Tibial nerve (tissue), 4 donors: ENCODE measurements around the gene USP34. TPM values are rescaled to one million over a fixed set of nuclear protein-coding genes. Genes with fewer than 3 reads are reported as not detected.

Experiments
- DNase-seq, 2 donors: peaks; one replicate each; pipeline ENCODE4 v3.0.0-alpha.2; 2019; ENCODE audit warnings: low spot score in 2 of 2
- H3K27ac ChIP-seq, 4 donors: fragments of 200-600 bp; sonication (generic) in 3 of 4; one replicate each; pipeline ENCODE4 v1.5.1; 2017 to 2019; ENCODE audit warnings: mild to moderate bottlenecking in 1 of 4
- H3K27me3 ChIP-seq, 2 donors: fragments of 200-600 bp; sonication (generic) in 1 of 2; one replicate each; pipeline versions ENCODE4 v1.5.1 to v1.6.0; 2017 to 2019
- H3K36me3 ChIP-seq, 3 donors: fragments of 200-600 bp; sonication (generic); one replicate each; pipeline ENCODE4 v1.5.1; 2018 to 2019
- H3K4me1 ChIP-seq, 4 donors: fragments of 200-600 bp; sonication (generic) in 3 of 4; one replicate each; pipeline ENCODE4 v1.5.1; 2017 to 2019
- H3K4me3 ChIP-seq, 4 donors: fragments of 200-600 bp; sonication (generic) in 3 of 4; one replicate each; pipeline ENCODE4 v1.5.1; 2017 to 2019; ENCODE audit warnings: mild to moderate bottlenecking in 1 of 4, moderate library complexity in 1 of 4
- H3K9me3 ChIP-seq, 4 donors: fragments of 200-600 bp; sonication (generic) in 3 of 4; one replicate each; pipeline ENCODE4 v1.5.1; 2017 to 2019
- CTCF ChIP-seq, 5 experiments: fragments of 200-600 bp in 3 of 5; fragments of 450-650 bp in 2 of 5; sonication (generic) in 3 of 5; IDR thresholded peaks; one replicate each; pipeline ENCODE4 v1.5.1; 2016 to 2019; ENCODE audit warnings: antibody characterized with exemption in 5 of 5, mild to moderate bottlenecking in 3 of 5, moderate library complexity in 2 of 5
- EP300 ChIP-seq, 2 donors: sonication (generic); formaldehyde crosslinking; IDR thresholded peaks; one replicate each; pipeline ENCODE4 v1.6.1; 2017; ENCODE audit warnings: antibody characterized with exemption in 2 of 2, mild to moderate bottlenecking in 1 of 2
- POLR2A ChIP-seq, 2 donors: fragments of 450-650 bp; IDR thresholded peaks; one replicate each; pipeline ENCODE4 v1.6.1; 2017; ENCODE audit warnings: antibody characterized with exemption in 2 of 2, mild to moderate bottlenecking in 2 of 2, moderate library complexity in 2 of 2
- WGBS, 2 donors: methylation state at CpG; one replicate each; pipeline ENCODE4 v1.1.5; 2018; 5-methylcytosine and 5-hydroxymethylcytosine counted together
- total RNA-seq, 4 donors: library from RNA; depleted of rRNA; stranded (reverse); fragments of >200 nt; gene quantifications; one replicate each; pipeline ENCODE4 v1.1.0, GENCODE V29; 2016

USP34 gene
- total RNA-seq, 4 donors from 2014 or later: 114 to 211 (median 148) TPM

GRCh38 chr2:61362873-61363272 lies 108.0 kb downstream of the USP34 start:
- no peak for TF ChIP-seq POLR2A (IDR thresholded peaks at IDR 0.05)
- no peak for TF ChIP-seq EP300 (IDR thresholded peaks at IDR 0.05)
- WGBS, 2 donors: 98 to 100% methylated on average over 1 of the region's 1 CpG
- H3K27ac ChIP-seq: no peak overlapping the region
- no peak for DNase-seq
- H3K27me3 ChIP-seq: no peaks in the 10 kb centered on the region
- H3K4me3 ChIP-seq: no peak overlapping the region
- peaks cover 0 to 46% (median 0%) of the 10 kb centered on the region in 3 donors for H3K36me3 ChIP-seq
- peaks cover 0 to 4% (median 0%) of the 10 kb centered on the region in 4 donors for H3K9me3 ChIP-seq
- peaks cover 0 to 6% (median 0%) of the 10 kb centered on the region in 4 donors for H3K4me1 ChIP-seq

DNA sequence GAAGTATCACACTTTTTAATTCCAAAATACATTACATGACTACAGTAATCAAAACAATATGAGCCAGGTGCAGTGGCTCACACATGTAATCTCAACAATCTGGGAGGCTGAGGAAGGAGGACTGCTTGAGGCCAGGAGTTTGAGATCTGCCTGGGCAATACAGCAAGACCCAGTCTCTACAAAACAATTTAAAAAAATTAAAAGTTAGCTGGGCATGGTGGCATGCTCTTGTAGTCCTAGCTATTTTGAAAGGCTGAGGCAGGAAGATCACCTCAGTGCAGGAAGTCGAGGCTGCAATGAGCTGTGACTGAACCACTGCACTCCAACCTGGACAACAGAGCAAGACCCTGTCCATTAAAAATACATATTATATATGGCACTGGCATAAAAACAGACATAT lies 109.8 kb downstream of the USP34 start:
- Histone ChIP-seq H3K27ac (no peak overlapping the region), H3K4me1 (peaks cover 0 to 20% (median 0%) of the 10 kb centered on the region in 4 donors), H3K9me3 (peaks cover 0 to 4% (median 0%) of the 10 kb centered on the region in 4 donors), H3K4me3 (no peak overlapping the region), H3K27me3 (no peaks in the 10 kb centered on the region), H3K36me3 (peaks cover 0 to 34% (median 0%) of the 10 kb centered on the region in 3 donors)
- DNase-seq: no peak
- TF ChIP-seq POLR2A (IDR thresholded peaks at IDR 0.05) (no peak), CTCF (IDR thresholded peaks at IDR 0.05) (no peak), EP300 (IDR thresholded peaks at IDR 0.05) (no peak)
- 96 to 100% methylated on average over 1 of the region's 1 CpG for WGBS, 2 donors

DNA sequence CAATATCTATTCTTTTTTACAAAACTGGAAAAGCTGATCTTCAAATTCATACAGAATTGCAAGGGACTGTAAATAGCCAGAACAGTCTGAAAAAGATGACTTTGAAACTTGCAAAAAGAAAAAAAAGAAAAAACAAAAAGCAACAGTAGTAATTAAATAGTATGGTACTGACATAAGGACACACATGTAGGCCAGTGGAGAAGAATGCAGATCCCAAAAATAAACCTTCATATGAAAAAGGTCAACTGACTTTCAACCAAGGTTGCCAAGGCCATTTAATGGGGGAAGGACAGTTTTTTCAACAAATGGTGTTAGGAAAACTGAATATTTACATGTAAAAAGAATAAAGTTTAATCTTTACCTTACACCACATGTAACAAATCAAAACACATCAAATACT lies 111.8 kb downstream of the USP34 start:
- no peaks in the 10 kb centered on the region for H3K27me3 ChIP-seq
- peaks cover 0 to 23% (median 0%) of the 10 kb centered on the region in 4 donors for H3K4me1 ChIP-seq
- H3K9me3 ChIP-seq: peaks cover 0 to 13% (median under 1%) of the 10 kb centered on the region in 4 donors
- DNase-seq: no peak
- H3K36me3 ChIP-seq: peaks cover 0 to 39% (median 0%) of the 10 kb centered on the region in 3 donors
- TF ChIP-seq CTCF (IDR thresholded peaks at IDR 0.05): no peak
- TF ChIP-seq EP300 (IDR thresholded peaks at IDR 0.05): no peak
- TF ChIP-seq POLR2A (IDR thresholded peaks at IDR 0.05): no peak
- no peak overlapping the region for H3K27ac ChIP-seq
- no peak overlapping the region for H3K4me3 ChIP-seq

DNA sequence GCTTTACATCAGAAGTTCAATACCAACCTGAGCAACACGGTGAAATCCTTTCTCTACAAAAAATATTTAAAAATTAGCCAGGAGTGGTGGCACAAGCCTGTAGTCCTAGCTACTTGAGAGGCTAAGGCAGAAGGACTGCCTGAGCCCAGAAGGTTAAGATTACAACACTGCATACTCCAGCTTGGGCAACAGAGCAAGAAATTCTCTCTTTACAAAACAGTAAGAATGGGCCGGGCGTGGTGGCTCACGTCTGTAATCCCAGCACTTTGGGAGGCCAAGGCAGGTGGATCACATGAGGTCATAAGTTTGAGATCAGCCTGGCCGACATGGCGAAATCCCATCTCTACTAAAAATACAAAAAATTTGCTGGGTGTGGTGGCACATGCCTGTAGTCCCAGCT lies 113.2 kb downstream of the USP34 start:
- Histone ChIP-seq H3K9me3 (peaks cover 0 to 25% (median 4%) of the 10 kb centered on the region in 4 donors), H3K36me3 (peaks cover 0 to 39% (median 0%) of the 10 kb centered on the region in 3 donors), H3K4me1 (peaks cover 0 to 23% (median 0%) of the 10 kb centered on the region in 4 donors), H3K27ac (no peak overlapping the region), H3K27me3 (no peaks in the 10 kb centered on the region), H3K4me3 (no peak overlapping the region)
- no peak for TF ChIP-seq CTCF (IDR thresholded peaks at IDR 0.05)
- no peak for TF ChIP-seq POLR2A (IDR thresholded peaks at IDR 0.05)
- no peak for TF ChIP-seq EP300 (IDR thresholded peaks at IDR 0.05)
- WGBS, 2 donors: 87 to 89% methylated on average over 6 of the region's 6 CpGs
- DNase-seq: no peak

DNA sequence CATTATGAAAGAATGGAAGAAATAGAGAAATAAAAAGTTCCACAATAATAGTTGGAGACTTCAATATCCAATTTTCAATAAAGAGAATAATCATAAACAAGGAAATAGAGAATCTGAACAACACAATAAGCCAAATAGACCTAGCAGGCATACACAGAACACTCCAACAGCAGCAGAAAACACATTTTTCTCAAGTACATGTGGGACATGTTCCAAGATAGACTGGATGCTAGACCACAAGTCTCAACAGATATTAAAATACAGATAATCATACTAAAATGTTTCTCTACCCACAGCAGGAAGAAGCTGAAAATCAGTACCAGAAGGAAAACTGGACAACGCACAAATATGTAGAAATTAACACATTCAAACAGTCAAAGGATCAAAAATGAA lies 113.9 kb downstream of the USP34 start:
- peaks cover 0 to 24% (median 4%) of the 10 kb centered on the region in 4 donors for H3K9me3 ChIP-seq
- 50 to 66% methylated on average over 1 of the region's 1 CpG for WGBS, 2 donors
- H3K36me3 ChIP-seq: peaks cover 0 to 32% (median 0%) of the 10 kb centered on the region in 3 donors
- H3K27ac ChIP-seq: no peak overlapping the region
- TF ChIP-seq CTCF (IDR thresholded peaks at IDR 0.05) (no peak), POLR2A (IDR thresholded peaks at IDR 0.05) (no peak), EP300 (IDR thresholded peaks at IDR 0.05) (no peak)
- H3K4me1 ChIP-seq: peaks cover 0 to 23% (median 0%) of the 10 kb centered on the region in 4 donors
- no peak for DNase-seq
- no peaks in the 10 kb centered on the region for H3K27me3 ChIP-seq
- H3K4me3 ChIP-seq: no peak overlapping the region
